ENCODE measurements around the gene DNAH3.
"Not testable (repeated sequence)": the region's sequence is repeated elsewhere in the genome, so short reads cannot be mapped to it uniquely, and the experiment has no call there.

DNAH3 gene

GRCh38 chr16:21120976-21121520, 29.6 kb downstream of the DNAH3 start:
- Histone ChIP-seq H3K9me3 (ENCODE audit: low read length) (peaks cover 11% of the 10 kb centered on the region), H3K9me2 (ENCODE audit: low read depth, low read length) (no peaks in the 10 kb centered on the region), H3K4me3 (ENCODE audit: low read depth, low read length, poor library complexity, severe bottlenecking) (no peak overlapping the region), H3K9ac (ENCODE audit: low read length) (no peak overlapping the region), H4K20me1 (ENCODE audit: insufficient read depth, low read length) (no peaks in the 10 kb centered on the region), H3K36me3 (ENCODE audit: insufficient read depth, low read length) (peaks cover 11% of the 10 kb centered on the region; the same call in 1 of the 2 replicates), H3K4me2 (ENCODE audit: low read length) (no peak overlapping the region), H3F3A (ENCODE audit: insufficient read depth, low read length) (no peaks in the 10 kb centered on the region), H3K4me1 (ENCODE audit: insufficient read depth, low read length, severe bottlenecking) (peaks cover 8% of the 10 kb centered on the region), H2AFZ (ENCODE audit: low read length) (no peak overlapping the region), H3K27me3 (ENCODE audit: insufficient read depth, low read length) (no peaks in the 10 kb centered on the region), H3K27ac (ENCODE audit: low read depth, low read length, poor library complexity, severe bottlenecking) (no peak overlapping the region), H3K79me2 (ENCODE audit: insufficient read depth, low read length) (no peaks in the 10 kb centered on the region)
- no peak for TF ChIP-seq EZH2 (IDR thresholded peaks at IDR 0.05; ENCODE audit: borderline replicate concordance, low read length)
- TF ChIP-seq, protein P1, sequence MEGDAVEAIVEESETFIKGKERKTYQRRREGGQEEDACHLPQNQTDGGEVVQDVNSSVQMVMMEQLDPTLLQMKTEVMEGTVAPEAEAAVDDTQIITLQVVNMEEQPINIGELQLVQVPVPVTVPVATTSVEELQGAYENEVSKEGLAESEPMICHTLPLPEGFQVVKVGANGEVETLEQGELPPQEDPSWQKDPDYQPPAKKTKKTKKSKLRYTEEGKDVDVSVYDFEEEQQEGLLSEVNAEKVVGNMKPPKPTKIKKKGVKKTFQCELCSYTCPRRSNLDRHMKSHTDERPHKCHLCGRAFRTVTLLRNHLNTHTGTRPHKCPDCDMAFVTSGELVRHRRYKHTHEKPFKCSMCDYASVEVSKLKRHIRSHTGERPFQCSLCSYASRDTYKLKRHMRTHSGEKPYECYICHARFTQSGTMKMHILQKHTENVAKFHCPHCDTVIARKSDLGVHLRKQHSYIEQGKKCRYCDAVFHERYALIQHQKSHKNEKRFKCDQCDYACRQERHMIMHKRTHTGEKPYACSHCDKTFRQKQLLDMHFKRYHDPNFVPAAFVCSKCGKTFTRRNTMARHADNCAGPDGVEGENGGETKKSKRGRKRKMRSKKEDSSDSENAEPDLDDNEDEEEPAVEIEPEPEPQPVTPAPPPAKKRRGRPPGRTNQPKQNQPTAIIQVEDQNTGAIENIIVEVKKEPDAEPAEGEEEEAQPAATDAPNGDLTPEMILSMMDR (IDR thresholded peaks at IDR 0.05; ENCODE audit: low read length) = no peak

DNA sequence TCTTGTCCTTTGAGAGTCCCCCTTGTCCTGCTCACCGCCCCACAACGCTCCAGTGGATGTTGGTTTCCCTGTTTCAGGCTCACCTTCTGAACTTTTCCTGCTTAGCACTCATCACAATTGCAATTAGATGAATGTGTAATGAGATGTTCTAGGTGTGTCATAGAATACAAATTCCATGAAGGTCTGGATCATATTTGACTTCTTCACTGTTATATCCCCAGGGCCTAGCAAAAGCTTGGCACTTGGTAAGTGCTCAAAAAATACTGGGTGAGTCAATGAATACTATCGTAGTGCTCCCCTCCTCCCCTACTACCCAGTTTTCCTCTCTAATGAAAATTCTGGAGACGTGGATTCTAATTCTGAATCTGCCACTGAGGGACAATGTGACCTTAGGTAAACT, 33.1 kb downstream of the DNAH3 start:
- H3K9ac ChIP-seq (ENCODE audit: low read length) = no peak overlapping the region
- H3F3A ChIP-seq (ENCODE audit: insufficient read depth, low read length) = no peaks in the 10 kb centered on the region
- no peaks in the 10 kb centered on the region for H4K20me1 ChIP-seq (ENCODE audit: insufficient read depth, low read length)
- peaks cover 11% of the 10 kb centered on the region; the same call in 1 of the 2 replicates for H3K36me3 ChIP-seq (ENCODE audit: insufficient read depth, low read length)
- no peaks in the 10 kb centered on the region for H3K79me2 ChIP-seq (ENCODE audit: insufficient read depth, low read length)
- H3K27me3 ChIP-seq (ENCODE audit: insufficient read depth, low read length) = no peaks in the 10 kb centered on the region
- H2AFZ ChIP-seq (ENCODE audit: low read length) = no peak overlapping the region
- H3K9me3 ChIP-seq (ENCODE audit: low read length) = peaks cover 13% of the 10 kb centered on the region
- TF ChIP-seq, protein P1 (IDR thresholded peaks at IDR 0.05; ENCODE audit: low read length) = no peak
- TF ChIP-seq EZH2 (IDR thresholded peaks at IDR 0.05; ENCODE audit: borderline replicate concordance, low read length) = no peak
- H3K27ac ChIP-seq (ENCODE audit: low read depth, low read length, poor library complexity, severe bottlenecking) = no peak overlapping the region
- no peaks in the 10 kb centered on the region for H3K9me2 ChIP-seq (ENCODE audit: low read depth, low read length)
- H3K4me3 ChIP-seq (ENCODE audit: low read depth, low read length, poor library complexity, severe bottlenecking) = no peak overlapping the region
- H3K4me1 ChIP-seq (ENCODE audit: insufficient read depth, low read length, severe bottlenecking) = peaks cover 10% of the 10 kb centered on the region
- no peak overlapping the region for H3K4me2 ChIP-seq (ENCODE audit: low read length)

DNA sequence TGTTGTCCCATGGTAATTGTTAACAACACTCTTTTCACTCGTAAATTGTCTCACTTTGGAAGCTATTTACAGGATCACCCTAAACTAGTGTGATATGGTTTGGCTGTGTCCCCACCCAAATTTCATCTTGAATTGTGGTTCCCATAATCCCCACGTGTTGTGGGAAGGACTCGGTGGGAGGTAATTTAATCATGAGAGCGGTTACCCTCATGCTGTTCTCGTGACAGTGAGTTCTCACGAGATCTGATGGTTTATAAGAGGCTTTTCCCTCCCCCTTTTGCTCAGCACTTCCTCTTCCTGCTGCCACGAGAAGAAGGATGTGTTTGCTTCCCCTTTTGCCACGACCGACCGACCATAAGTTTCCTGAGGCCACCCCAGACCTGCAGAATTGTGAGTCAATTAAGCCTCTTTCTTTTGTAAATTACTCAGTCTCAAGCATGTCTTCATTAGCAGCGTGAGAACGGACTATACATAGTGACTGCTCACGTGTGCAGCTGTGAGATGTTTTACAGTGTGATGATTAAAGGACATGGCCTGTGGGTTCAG, 34.4 kb downstream of the DNAH3 start:
- Histone ChIP-seq H3K4me2 (ENCODE audit: low read length) (peak overlapping the region; percentile 61), H3K27ac (ENCODE audit: low read depth, low read length, poor library complexity, severe bottlenecking) (no peak overlapping the region), H3K9me3 (ENCODE audit: low read length) (peaks cover 13% of the 10 kb centered on the region), H3K79me2 (ENCODE audit: insufficient read depth, low read length) (no peaks in the 10 kb centered on the region), H3K4me3 (ENCODE audit: low read depth, low read length, poor library complexity, severe bottlenecking) (peak overlapping the region; percentile 58), H4K20me1 (ENCODE audit: insufficient read depth, low read length) (no peaks in the 10 kb centered on the region), H3K36me3 (ENCODE audit: insufficient read depth, low read length) (peaks cover 11% of the 10 kb centered on the region; the same call in 1 of the 2 replicates), H3K9ac (ENCODE audit: low read length) (peak overlapping the region; percentile 27; the same call in 1 of the 2 replicates), H2AFZ (ENCODE audit: low read length) (peak overlapping the region; percentile 78), H3K9me2 (ENCODE audit: low read depth, low read length) (no peaks in the 10 kb centered on the region), H3K27me3 (ENCODE audit: insufficient read depth, low read length) (no peaks in the 10 kb centered on the region; the same call in 1 of the 2 replicates), H3F3A (ENCODE audit: insufficient read depth, low read length) (no peaks in the 10 kb centered on the region), H3K4me1 (ENCODE audit: insufficient read depth, low read length, severe bottlenecking) (peaks cover 10% of the 10 kb centered on the region)
- no peak for TF ChIP-seq EZH2 (IDR thresholded peaks at IDR 0.05; ENCODE audit: borderline replicate concordance, low read length)
- TF ChIP-seq, protein P1 (IDR thresholded peaks at IDR 0.05; ENCODE audit: low read length) = no peak

DNA sequence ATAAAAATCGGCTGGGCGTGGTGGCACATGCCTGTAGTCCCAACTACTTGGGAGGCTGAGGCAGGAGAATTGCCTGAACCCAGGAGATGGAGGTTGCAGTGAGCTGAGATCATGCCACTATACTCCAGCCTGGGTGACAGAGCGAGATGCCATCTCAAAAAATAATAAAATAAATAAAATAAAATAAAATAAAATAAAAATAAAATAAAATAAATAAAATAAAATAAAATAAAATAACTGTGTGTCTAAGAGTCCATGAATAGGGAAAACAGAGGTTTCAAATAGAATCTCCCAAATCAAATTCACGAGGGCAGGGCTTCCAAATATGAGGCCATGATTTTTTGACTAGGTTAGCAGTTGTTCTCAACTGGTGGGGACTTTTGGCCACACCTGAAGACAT, 35.1 kb downstream of the DNAH3 start:
- peaks cover 13% of the 10 kb centered on the region for H3K9me3 ChIP-seq (ENCODE audit: low read length)
- peak overlapping the region; percentile 58 for H3K4me3 ChIP-seq (ENCODE audit: low read depth, low read length, poor library complexity, severe bottlenecking)
- H3F3A ChIP-seq (ENCODE audit: insufficient read depth, low read length); H4K20me1 ChIP-seq (ENCODE audit: insufficient read depth, low read length); H3K27ac ChIP-seq (ENCODE audit: low read depth, low read length, poor library complexity, severe bottlenecking); H3K9me2 ChIP-seq (ENCODE audit: low read depth, low read length); H3K79me2 ChIP-seq (ENCODE audit: insufficient read depth, low read length); H3K27me3 ChIP-seq (ENCODE audit: insufficient read depth, low read length); H3K4me2 ChIP-seq (ENCODE audit: low read length); H3K9ac ChIP-seq (ENCODE audit: low read length); H3K36me3 ChIP-seq (ENCODE audit: insufficient read depth, low read length): not testable (repeated sequence)
- peak overlapping the region; percentile 78; the same call in 1 of the 2 replicates for H2AFZ ChIP-seq (ENCODE audit: low read length)
- H3K4me1 ChIP-seq (ENCODE audit: insufficient read depth, low read length, severe bottlenecking) = peaks cover 10% of the 10 kb centered on the region

Data from OCI-LY1 (cell line).